HepG2 (cell line): ENCODE data around the gene DPM2. TPM values are rescaled to one million over a fixed set of nuclear protein-coding genes. Genes with fewer than 3 reads are reported as not detected.

Source experiments
- DRAP1 ChIP-seq: IDR thresholded peaks from 2 replicates; pipeline ENCODE4 v1.6.1; 2016; ENCODE audit warnings: missing genetic modification reagents, missing compliant biosample characterization
- EZH2 ChIP-seq: conservative IDR thresholded peaks from 2 replicates; pipeline ENCODE4 v1.6.1; 2012; ENCODE audit warnings: mild to moderate bottlenecking, low read depth, low read length, moderate library complexity
- GATA4 ChIP-seq: sonication (generic); IDR thresholded peaks from 2 replicates; pipeline ENCODE4 v1.6.1; 2016; ENCODE audit warnings: antibody characterized with exemption, low read depth, borderline replicate concordance
- HNRNPLL ChIP-seq: fragments of 200-400 bp; formaldehyde crosslinking; IDR thresholded peaks from 2 replicates; pipeline ENCODE4 v1.6.1; 2017; ENCODE audit warnings: mild to moderate bottlenecking, low read depth, low read length; ENCODE audit not compliant: poor library complexity, severe bottlenecking
- IKZF4 ChIP-seq: sonication (generic); formaldehyde crosslinking; IDR thresholded peaks from 2 replicates; pipeline ENCODE4 v1.5.1; 2020; ENCODE audit warnings: borderline replicate concordance, mild to moderate bottlenecking, low read depth, missing genetic modification reagents; ENCODE audit errors: not compliant biosample characterization
- KLF9 ChIP-seq: IDR thresholded peaks from 2 replicates; pipeline ENCODE4 v1.6.1; 2016; ENCODE audit warnings: low read depth
- NFAT5 ChIP-seq: sonication (generic); formaldehyde crosslinking; IDR thresholded peaks from 2 replicates; pipeline ENCODE4 v1.4.0; 2020; ENCODE audit warnings: missing genetic modification reagents
- NPAS2 ChIP-seq: sonication (generic); formaldehyde crosslinking; IDR thresholded peaks from 2 replicates; pipeline ENCODE4 v1.8.0; 2022; ENCODE audit warnings: mild to moderate bottlenecking, missing genetic modification reagents, borderline replicate concordance
- POLR2AphosphoS2 ChIP-seq: IDR thresholded peaks from 2 replicates; pipeline ENCODE4 v1.6.1; 2011; ENCODE audit warnings: low read depth, low read length, improper control_type of control experiment
- SALL1 ChIP-seq: sonication (generic); formaldehyde crosslinking; IDR thresholded peaks from 2 replicates; pipeline ENCODE4 v1.8.0; 2022; ENCODE audit warnings: mild to moderate bottlenecking, missing genetic modification reagents
- SATB2 ChIP-seq: sonication (generic); formaldehyde crosslinking; IDR thresholded peaks from 2 replicates; pipeline ENCODE4 v1.5.0; 2020; ENCODE audit warnings: missing genetic modification reagents
- SNAI1 ChIP-seq: sonication (generic); formaldehyde crosslinking; IDR thresholded peaks from 2 replicates; pipeline ENCODE4 v1.5.0; 2020; ENCODE audit warnings: mild to moderate bottlenecking, missing genetic modification reagents, borderline replicate concordance
- ZNF124 ChIP-seq: sonication (generic); formaldehyde crosslinking; IDR thresholded peaks from 2 replicates; pipeline ENCODE4 v1.4.0; 2020; ENCODE audit warnings: missing genetic modification reagents
- ZNF232 ChIP-seq: sonication (generic); formaldehyde crosslinking; IDR thresholded peaks from 2 replicates; pipeline ENCODE4 v1.4.0; 2020; ENCODE audit warnings: missing genetic modification reagents, borderline replicate concordance
- ZNF281 ChIP-seq: sonication (generic); formaldehyde crosslinking; IDR thresholded peaks from 2 replicates; pipeline ENCODE4 v1.4.0; 2020; ENCODE audit warnings: missing genetic modification reagents, borderline replicate concordance
- ZNF530 ChIP-seq: sonication (generic); formaldehyde crosslinking; IDR thresholded peaks from 2 replicates; pipeline ENCODE4 v1.5.0; 2020; ENCODE audit warnings: low read depth, mild to moderate bottlenecking, missing genetic modification reagents
- ZNF644 ChIP-seq: IDR thresholded peaks from 2 replicates; pipeline ENCODE4 v1.6.1; 2016; ENCODE audit warnings: low read depth
- ZNF652 ChIP-seq: IDR thresholded peaks from 2 replicates; pipeline ENCODE4 v1.6.1; 2016; ENCODE audit warnings: low read depth, borderline replicate concordance
- ZNF747 ChIP-seq: sonication (generic); formaldehyde crosslinking; IDR thresholded peaks from 2 replicates; pipeline ENCODE4 v1.8.1; 2023; ENCODE audit warnings: missing genetic modification reagents, mild to moderate bottlenecking, borderline replicate concordance
- ZNF782 ChIP-seq: sonication (generic); formaldehyde crosslinking; IDR thresholded peaks from 2 replicates; pipeline ENCODE4 v1.4.0; 2020; ENCODE audit warnings: missing genetic modification reagents, mild to moderate bottlenecking, borderline replicate concordance
- ZNF788 ChIP-seq: sonication (generic); formaldehyde crosslinking; IDR thresholded peaks from 2 replicates; pipeline ENCODE4 v1.5.0; 2020; ENCODE audit warnings: mild to moderate bottlenecking, missing genetic modification reagents, borderline replicate concordance
- ZZZ3 ChIP-seq: sonication (generic); formaldehyde crosslinking; IDR thresholded peaks from 2 replicates; pipeline ENCODE4 v1.4.0; 2020; ENCODE audit warnings: missing genetic modification reagents, mild to moderate bottlenecking, borderline replicate concordance
- polyA plus RNA-seq, 8 experiments: library from polyadenylated mRNA; depleted of rRNA in 3 of 8; stranded (reverse) in 7 of 8; unstranded in 1 of 8; fragments of >200 nt; fragmentation: Illumina TruSeq in 4 of 8; extraction: Trizol in 4 of 8; gene quantifications; 2 replicates each; pipeline versions ENCODE4 v1.2.1 to v1.2.3, GENCODE V29; 2011 to 2016; ENCODE audit warnings: low read depth in 4 of 8, missing spikeins in 1 of 8, mixed read lengths in 1 of 8; ENCODE audit not compliant: insufficient read depth in 1 of 8
- total RNA-seq, 5 experiments: library from RNA; depleted of rRNA; stranded (reverse); fragments of >200 nt; fragmentation: Illumina TruSeq; extraction: Trizol; gene quantifications; 2 replicates each; pipeline ENCODE4 v1.2.3, GENCODE V29; 2016; ENCODE audit warnings: low read depth in 1 of 5

The DPM2 gene
- total and polyA plus RNA-seq, 2 of the 13 experiments (the other 11 are each of a cell fraction or from before 2014, with no cell fraction given): 24.8 to 35.3 TPM

- TF ChIP-seq ZNF281 (CRISPR knock-in tag) (no peak), ZZZ3 (CRISPR knock-in tag) (no peak), SALL1 (CRISPR knock-in tag) (no peak), ZNF232 (CRISPR knock-in tag) (no peak), POLR2AphosphoS2 (no peak), NPAS2 (CRISPR knock-in tag) (no peak), DRAP1 (CRISPR knock-in tag) (no peak), IKZF4 (no peak), SNAI1 (no peak), ZNF747 (CRISPR knock-in tag) (no peak), HNRNPLL (peak; percentile 48), ZNF782 (no peak), SATB2 (CRISPR knock-in tag) (0 out of 2 replicates have a peak, but pooled peaks have one; percentile 37), ZNF124 (no peak), NFAT5 (CRISPR knock-in tag) (no peak), ZNF530 (CRISPR knock-in tag) (no peak), ZNF788 (CRISPR knock-in tag) (no peak), GATA4 (no peak), EZH2 (no peak), ZNF652 (CRISPR knock-in tag) (no peak), ZNF644 (CRISPR knock-in tag) (no peak), KLF9 (no peak)
These were observed 7.2 kb downstream of the DPM2 start, which contains the start of gene PIP5KL1 (continued) for GRCh38 chr9:127930231-127931091.
